WERI-Rb-1 (cell line): ENCODE measurements around the gene P2RX5.
"Not testable (repeated sequence)": the region's sequence is repeated elsewhere in the genome, so short reads cannot be mapped to it uniquely, and the experiment has no call there.

Experiments
- DNase-seq: peaks from one replicate; pipeline ENCODE4 v3.0.0-alpha.2; 2020
- H3K27ac ChIP-seq: fragments of 250-450 bp; sonication (Bioruptor Pico); 2 replicates; pipeline ENCODE4 v1.5.1; 2020; ENCODE audit warnings: mild to moderate bottlenecking, moderate library complexity
- H3K27me3 ChIP-seq: fragments of 250-450 bp; sonication (Bioruptor Pico); 2 replicates; pipeline ENCODE4 v1.5.1; 2021; ENCODE audit warnings: mild to moderate bottlenecking, low read depth, moderate library complexity; ENCODE audit not compliant: insufficient read depth, severe bottlenecking
- H3K36me3 ChIP-seq: fragments of 250-450 bp; sonication (Bioruptor Pico); 2 replicates; pipeline ENCODE4 v1.5.1; 2020; ENCODE audit warnings: mild to moderate bottlenecking, moderate library complexity
- H3K4me3 ChIP-seq: 2 replicates; pipeline ENCODE4 v1.5.1; 2011; ENCODE audit warnings: low read depth, mild to moderate bottlenecking, control low read depth, low read length
- H3K9me3 ChIP-seq: fragments of 250-450 bp; sonication (Bioruptor Pico); 2 replicates; pipeline ENCODE4 v1.5.1; 2021; ENCODE audit warnings: mild to moderate bottlenecking, moderate library complexity; ENCODE audit not compliant: severe bottlenecking
- CTCF ChIP-seq: IDR thresholded peaks from 2 replicates; pipeline ENCODE4 v1.5.1; 2011; ENCODE audit warnings: low read depth, mild to moderate bottlenecking, control low read depth, inconsistent platforms, low read length

The P2RX5 gene

GRCh38 chr17:3719265-3719664 is 23.3 kb upstream of the P2RX5 start:
- Histone ChIP-seq H3K27ac (no peak overlapping the region), H3K4me3 (no peak overlapping the region), H3K9me3 (no peaks in the 10 kb centered on the region), H3K27me3 (no peaks in the 10 kb centered on the region), H3K36me3 (peaks cover 62% of the 10 kb centered on the region)
- TF ChIP-seq CTCF: no peak
- DNase-seq: no peak

GRCh38 chr17:3718201-3718600 is 22.2 kb upstream of the P2RX5 start:
- DNase-seq: no peak
- H3K36me3 ChIP-seq: peaks cover 61% of the 10 kb centered on the region
- TF ChIP-seq CTCF: no peak

GRCh38 chr17:3715296-3715695 is 19.3 kb upstream of the P2RX5 start:
- H3K36me3 ChIP-seq: peaks cover 63% of the 10 kb centered on the region
- TF ChIP-seq CTCF: no peak

More at GRCh38 chr17:3718201-3718600, 22.2 kb upstream of the P2RX5 start:
- H3K4me3 ChIP-seq: no peak overlapping the region
- H3K27me3 ChIP-seq: no peaks in the 10 kb centered on the region
- no peak overlapping the region for H3K27ac ChIP-seq
- no peaks in the 10 kb centered on the region for H3K9me3 ChIP-seq

GRCh38 chr17:3712811-3713463 is 17.0 kb upstream of the P2RX5 start:
- Histone ChIP-seq H3K9me3 (no peaks in the 10 kb centered on the region), H3K4me3 (no peak overlapping the region), H3K27ac (no peak overlapping the region), H3K27me3 (no peaks in the 10 kb centered on the region), H3K36me3 (peaks cover 48% of the 10 kb centered on the region)
- DNase-seq: no peak
- no peak for TF ChIP-seq CTCF

More at GRCh38 chr17:3715296-3715695, 19.3 kb upstream of the P2RX5 start:
- DNase-seq: no peak
- no peak overlapping the region for H3K4me3 ChIP-seq
- no peaks in the 10 kb centered on the region for H3K27me3 ChIP-seq
- no peak overlapping the region for H3K27ac ChIP-seq
- H3K9me3 ChIP-seq: no peaks in the 10 kb centered on the region

- H3K4me3 ChIP-seq: no peak overlapping the region
- no peaks in the 10 kb centered on the region for H3K9me3 ChIP-seq
- DNase-seq: no peak
- H3K27ac ChIP-seq: no peak overlapping the region
- peaks cover 33% of the 10 kb centered on the region for H3K36me3 ChIP-seq
- no peaks in the 10 kb centered on the region for H3K27me3 ChIP-seq
- TF ChIP-seq CTCF: no peak
Measured at GRCh38 chr17:3710951-3711383, 15.0 kb upstream of the P2RX5 start.

- Histone ChIP-seq H3K9me3 (no peaks in the 10 kb centered on the region), H3K27me3 (no peaks in the 10 kb centered on the region), H3K4me3 (no peak overlapping the region), H3K36me3 (peaks cover 17% of the 10 kb centered on the region), H3K27ac (no peak overlapping the region)
- no peak for DNase-seq
- TF ChIP-seq CTCF: no peak
Measured at GRCh38 chr17:3708366-3708765, 12.4 kb upstream of the P2RX5 start.

GRCh38 chr17:3705718-3705984 is 9.7 kb upstream of the P2RX5 start:
- not testable (repeated sequence) for H3K36me3 ChIP-seq, H3K27ac ChIP-seq, H3K9me3 ChIP-seq, H3K4me3 ChIP-seq, DNase-seq, H3K27me3 ChIP-seq
